GM21360 (cell line): Measurements from ENCODE around the gene ZNF544.

Source experiments
- ATAC-seq: cut with Tn5 transposase; IDR thresholded peaks from one replicate; pipeline ENCODE4 v1.9.1; 2021; ENCODE audit warnings: mild to moderate bottlenecking, moderate library complexity; ENCODE audit not compliant: unreplicated experiment

ZNF544 gene

DNA sequence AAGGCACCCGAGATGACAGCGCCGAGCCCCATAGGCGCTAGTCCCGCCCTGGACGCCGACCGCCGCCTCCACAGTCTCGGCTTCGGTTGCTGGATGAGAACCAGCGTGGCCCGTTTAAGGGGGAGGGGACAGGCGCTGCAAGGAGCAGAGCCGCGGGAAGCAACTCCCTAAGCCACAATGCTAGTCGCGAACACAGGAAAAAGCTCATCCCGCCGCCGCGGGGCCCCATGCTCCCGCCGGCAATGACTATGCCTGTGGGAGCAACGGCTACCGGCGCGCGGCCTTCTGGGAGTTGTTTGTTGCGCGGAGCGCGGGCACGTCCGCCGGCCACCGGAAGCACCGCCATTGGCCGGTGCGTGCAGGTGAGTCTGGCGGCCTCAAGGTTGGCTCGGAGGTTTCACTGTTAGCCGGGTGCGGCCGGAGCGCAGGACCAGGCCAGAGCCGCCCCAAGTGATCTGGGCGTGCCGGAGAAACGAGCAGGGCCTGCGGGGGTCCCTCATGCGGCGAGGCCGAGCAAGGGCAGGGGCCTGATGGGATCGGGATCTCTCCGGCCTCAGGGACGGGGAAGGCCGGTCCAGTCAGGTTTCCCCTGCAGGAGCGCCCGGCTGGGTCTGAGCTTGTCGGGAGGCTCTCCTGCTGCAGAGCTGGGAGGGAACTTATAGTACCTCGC, at the start of gene ZNF544:
TSS of gene ZNF544 (plus strand) at position 330 of the 670 bp plus-strand sequence. CDS start 15,110 bp downstream, outside the sequence.
- peak; percentile 79 for ATAC-seq

DNA sequence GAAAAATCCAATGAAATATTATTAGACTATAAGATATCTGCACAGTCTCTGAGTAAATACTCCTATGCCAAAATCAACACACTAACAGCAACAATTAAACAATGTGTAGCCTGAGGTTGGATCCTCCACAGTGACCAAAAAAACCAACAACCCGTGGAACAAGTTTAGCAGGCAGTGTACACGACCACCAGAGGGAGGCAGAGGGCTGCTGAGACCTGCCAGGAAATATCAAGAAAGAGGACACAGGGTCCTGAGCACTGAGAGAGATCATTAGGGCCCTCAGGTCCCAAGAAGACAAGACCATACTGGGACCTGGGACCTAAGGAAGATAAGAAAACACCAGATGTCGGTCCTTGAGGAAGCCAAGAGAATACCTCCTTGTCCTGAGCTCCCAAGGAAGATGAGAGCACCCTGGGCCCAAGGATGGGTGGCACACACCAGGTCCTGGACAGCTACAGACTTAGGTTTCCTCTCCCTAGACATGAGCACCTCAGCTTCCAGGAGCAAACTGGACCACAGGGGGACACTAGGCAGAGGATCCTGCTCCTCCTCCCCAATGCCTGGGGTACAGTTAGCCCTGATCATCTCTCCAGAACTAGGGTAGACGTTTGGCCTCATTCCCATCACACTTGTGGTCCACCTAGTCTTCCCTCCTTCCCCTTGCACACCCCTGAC, 46.7 kb upstream of the ZNF544 start:
- no peak for ATAC-seq

DNA sequence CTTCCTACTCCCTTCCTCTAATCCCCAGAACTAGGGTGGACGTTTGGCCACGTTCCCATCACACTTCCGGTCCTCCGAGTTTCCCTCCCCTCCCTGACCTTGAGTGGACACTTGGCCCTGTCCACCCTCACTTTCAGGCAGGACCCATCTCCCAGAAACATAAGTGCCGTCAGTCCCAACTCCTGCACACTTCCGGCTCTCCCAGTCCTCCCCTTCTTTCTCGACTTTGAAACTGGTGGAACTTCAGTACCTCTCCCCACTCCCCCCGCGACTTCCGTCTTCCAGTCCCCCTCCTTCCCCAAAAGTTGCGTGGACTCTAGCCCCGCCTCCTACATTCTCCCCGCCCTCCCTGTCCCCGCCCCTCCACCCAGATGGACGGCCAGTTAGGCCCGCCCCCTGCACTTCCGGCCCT, 46.1 kb upstream of the ZNF544 start:
- ATAC-seq: peak; percentile 38

DNA sequence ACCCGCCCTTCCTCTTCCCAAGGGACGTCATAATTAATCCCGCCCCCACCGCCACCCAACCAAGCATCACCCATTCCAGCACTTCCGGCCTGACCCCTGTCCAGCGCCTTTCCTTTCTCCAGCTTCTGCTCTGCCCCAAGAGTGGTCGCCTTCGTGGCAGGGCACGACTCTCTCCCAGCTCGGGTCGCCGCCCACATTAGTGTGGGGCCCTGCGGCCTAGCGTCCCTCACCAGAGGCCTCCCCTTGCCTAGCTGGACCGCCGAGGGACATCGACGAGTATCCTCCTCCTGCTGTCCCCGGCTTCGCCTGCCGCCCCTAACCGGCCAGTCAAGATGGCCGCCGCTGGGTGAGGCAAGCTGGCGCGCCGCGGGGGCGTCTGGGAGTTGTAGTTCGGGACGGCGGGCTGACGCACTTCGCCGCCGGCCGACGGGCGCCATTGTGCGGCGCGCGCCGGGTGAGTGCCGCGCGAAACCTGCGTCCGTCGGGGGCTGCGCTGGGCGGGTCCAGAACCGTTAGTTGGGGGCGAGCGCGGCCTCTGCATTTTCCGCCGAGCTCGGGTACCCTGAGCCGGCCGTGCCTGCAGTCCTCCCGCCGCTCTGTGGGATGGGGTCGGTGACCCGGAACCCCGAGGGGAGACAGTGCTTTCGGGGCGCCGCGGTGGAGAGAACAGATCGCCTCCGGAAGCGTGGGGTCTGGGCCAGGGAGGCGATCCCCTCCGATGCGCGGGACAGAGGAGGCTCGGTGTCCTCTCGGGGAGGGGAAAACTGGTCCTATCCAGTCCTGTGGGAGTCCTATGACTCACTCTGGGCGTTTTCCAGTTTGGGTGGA, 45.5 kb upstream of the ZNF544 start, which contains the start of gene ZNF274:
TSS of gene ZNF274 (plus strand) at position 73 of the 828 bp plus-strand sequence. CDS start 905 bp downstream, outside the sequence.
- peak; percentile 74 for ATAC-seq

DNA sequence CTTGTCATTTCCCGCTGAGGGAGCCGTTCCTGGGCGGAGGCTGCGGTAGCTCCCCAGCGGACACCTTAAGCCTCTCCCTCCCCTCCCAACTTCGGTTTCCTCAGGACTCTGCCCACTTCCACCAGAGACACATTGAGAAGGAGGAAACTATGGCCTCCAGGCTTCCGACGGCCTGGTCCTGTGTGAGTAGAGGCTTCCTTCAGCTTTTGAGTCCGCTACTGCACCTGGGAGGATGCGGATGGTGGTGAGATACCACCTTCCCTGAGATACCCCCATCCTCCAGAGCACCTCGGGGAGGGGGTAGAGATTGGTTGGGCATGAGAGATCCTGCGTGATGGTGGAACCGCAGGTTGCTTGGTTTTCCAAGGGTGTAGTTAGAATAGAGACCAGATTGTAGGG, 44.9 kb upstream of the ZNF544 start:
- no peak for ATAC-seq

DNA sequence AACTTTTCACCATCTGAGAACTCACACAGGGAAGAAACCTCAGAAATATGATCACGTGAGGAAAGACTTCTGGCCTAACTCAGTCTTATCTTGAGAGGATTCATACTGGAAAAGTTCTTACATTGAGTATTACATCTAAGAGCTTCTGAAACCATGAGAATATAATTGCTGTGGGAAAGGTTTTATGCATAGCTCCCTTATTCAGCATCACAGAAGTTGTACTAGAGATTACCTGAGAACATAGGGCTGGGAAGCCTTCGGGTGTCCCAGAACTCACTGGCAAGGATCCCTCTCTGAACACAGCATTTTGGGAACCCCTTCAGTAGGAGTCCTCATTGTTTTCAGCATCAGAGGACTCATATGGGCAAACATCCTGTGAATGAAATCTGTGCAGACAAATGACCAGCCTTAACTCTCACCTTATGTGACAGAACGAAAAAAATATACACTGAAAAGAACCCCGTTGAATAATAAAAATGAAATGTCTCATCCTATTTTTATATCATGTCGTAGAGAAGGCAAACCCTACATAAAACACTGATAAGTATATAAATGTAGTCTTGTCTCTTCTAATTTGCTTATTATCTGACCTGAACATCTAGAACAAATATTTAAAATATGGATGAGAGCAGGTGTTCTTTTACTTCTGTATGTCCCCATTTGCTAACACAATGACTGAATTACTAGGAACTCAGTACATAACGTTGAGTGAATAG, 31.7 kb upstream of the ZNF544 start:
- no peak for ATAC-seq

DNA sequence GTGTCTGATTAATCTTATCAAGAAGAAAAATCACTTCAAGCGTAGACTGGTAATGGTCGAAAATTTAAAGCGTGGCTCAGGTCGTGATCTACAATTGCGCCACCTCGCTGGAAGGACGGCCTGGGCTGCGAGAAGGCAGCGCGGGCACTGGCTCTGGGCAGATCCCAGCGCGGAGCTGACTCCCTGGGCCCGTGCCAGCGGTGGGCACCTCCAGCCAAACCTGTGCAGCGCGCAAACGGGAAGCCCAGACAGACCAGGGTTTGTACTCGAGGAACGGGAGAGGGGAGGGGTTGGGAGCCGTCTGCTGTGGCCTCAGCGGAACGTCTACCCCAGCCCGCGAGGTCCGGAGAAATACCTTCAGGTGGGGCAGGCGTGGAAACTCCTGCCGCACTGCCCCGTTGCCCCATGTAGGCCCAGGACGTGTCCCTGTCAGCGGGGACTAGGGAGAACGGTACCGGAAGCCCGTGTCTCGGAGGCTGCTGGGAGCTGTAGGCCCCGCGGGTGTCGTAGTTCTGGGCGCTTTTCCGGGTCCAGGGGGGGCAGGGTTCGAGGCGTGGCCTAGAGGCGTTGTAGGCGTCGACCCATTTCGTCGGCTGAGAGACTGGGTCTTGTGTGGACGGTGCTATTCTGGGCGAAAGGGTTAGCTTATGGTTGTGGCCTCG, 24.8 kb upstream of the ZNF544 start:
- no peak for ATAC-seq

DNA sequence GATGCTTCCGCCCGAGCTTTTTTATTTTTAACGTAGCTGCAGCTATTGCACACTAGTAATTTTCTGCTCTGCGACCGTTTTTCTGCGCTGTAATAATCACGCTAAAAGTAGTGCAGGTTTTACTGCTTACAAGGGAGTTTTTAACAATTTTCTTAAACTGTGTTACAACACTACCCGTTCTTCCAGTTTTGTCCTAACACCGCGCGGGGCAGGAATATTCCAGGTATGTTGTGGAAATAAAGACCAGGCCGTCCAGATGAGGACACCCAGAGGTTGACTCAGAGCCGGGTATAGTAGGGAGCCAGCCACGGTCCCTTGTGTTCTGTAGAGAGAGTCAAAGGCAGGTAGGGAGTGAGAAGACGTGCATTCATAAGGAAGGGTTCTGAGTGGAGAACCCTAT, 24.1 kb upstream of the ZNF544 start:
- ATAC-seq: no peak

DNA sequence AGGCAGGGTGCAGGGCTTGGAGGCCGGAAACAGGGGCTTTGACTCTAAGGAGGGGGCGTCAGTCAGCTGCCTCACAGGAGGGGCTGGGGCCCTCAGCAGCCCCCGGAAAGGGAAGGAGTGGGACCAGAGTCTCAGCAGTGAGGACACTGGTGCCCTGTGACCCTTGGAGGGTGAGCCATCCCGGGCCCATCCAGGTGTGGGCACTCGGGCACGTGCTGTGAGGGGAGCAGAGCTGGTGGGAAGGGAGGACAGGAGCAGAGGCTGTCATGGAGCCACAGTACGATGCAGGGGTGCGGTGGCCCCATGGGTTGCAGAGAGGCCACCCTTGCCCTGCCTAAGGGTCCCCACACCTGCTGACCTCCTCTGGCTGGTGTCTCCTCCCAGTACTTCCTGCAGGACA, 19.1 kb upstream of the ZNF544 start:
- ATAC-seq: no peak

DNA sequence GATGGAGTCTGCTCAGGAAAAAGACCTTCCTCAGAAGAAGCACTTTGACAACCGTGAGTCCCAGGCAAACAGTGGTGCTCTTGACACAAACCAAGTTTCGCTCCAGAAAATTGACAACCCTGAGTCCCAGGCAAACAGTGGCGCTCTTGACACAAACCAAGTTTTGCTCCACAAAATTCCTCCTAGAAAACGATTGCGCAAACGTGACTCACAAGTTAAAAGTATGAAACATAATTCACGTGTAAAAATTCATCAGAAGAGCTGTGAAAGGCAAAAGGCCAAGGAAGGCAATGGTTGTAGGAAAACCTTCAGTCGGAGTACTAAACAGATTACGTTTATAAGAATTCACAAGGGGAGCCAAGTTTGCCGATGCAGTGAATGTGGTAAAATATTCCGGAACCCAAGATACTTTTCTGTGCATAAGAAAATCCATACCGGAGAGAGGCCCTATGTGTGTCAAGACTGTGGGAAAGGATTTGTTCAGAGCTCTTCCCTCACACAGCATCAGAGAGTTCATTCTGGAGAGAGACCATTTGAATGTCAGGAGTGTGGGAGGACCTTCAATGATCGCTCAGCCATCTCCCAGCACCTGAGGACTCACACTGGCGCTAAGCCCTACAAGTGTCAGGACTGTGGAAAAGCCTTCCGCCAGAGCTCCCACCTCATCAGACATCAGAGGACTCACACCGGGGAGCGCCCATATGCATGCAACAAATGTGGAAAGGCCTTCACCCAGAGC, 16.2 kb upstream of the ZNF544 start:
- no peak for ATAC-seq

DNA sequence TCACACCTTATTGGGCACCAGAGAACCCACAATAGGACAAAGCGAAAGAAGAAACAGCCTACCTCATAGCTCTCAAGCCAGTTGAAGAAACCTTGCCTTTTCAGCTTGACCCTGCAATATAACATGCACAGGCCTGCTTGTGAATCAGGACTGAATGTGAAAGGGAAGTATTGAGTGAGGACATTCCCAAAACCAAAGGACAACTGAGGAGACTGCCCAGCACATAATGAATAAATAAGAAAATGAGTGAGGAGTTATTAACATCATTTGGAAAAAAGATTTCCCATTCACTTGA, 15.7 kb upstream of the ZNF544 start:
- ATAC-seq: no peak

DNA sequence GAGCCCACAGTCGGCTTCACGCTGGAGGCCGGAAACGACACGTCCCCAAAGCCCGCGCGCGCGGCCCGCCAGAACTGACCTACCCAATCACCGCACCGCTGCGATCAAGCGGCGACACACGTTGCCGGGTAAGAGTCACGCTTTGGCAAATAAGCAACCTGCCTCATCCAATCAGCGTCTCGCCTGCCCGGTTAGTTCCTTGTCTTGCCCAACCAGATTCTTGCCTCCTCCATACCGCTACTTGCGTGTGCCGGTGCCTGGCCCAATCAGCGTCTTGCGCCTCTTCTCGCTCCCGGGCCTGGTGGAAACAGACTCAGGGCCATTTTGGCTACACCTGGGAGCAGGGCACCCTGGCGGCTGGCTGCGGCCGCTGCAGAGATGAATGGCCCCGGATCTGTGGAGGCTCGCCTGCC, 11.6 kb upstream of the ZNF544 start:
- no peak for ATAC-seq

DNA sequence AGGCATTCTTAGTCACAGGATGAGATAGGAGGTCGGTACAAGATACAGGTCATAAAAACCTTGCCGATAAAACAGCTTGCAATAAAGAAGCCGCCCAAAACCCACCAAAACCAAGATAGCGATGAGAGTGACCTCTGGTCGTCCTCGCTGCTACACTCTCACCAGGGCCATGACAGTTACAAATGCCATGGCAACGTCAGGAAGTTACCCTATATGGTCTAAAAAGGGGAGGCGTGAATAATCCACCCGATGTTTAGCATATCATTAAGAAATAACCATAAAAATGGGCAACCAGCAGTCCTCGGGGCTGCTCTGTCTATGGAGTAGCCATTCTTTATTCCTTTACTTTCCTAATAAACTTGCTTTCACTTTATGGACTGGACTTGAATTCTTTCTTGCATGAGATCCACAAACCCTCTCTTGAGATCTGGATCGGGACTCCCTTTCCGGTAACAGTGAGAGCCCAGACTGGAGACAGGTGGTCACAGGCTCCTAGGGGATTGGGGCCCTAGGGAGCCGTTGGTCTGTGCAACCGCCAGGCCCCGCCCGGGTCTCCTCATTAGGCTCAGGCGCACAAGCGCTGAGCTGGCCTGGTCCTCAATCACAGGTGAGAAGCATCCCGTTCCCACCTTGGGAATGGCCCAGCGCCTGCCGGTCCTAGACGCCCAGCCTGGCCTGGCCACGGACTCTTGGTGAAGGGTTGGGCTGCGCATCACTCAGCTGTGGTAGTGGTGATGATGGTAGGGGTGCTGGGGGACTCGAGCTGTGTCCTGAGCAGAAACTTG, 10.9 kb upstream of the ZNF544 start:
- no peak for ATAC-seq

DNA sequence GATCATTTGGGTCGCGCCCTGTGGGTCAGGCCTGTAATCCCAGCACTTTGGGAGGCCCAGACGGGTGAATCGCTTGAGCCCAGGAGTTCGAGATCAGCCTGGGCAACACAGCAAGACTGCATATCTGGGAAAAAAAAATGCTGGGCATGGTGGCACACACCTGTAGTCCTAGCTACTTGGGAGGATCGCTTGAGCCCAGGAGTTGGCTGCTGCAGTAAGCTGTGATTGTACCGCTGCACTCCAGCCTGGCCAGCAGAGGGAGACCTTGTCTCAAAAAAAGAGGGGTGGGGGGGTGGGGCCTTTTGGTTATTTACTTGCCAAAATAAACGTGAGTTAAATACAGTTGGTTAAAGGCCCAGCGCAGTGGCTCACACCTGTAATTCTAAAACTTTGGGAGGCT, 9.8 kb upstream of the ZNF544 start:
- ATAC-seq: no peak

DNA sequence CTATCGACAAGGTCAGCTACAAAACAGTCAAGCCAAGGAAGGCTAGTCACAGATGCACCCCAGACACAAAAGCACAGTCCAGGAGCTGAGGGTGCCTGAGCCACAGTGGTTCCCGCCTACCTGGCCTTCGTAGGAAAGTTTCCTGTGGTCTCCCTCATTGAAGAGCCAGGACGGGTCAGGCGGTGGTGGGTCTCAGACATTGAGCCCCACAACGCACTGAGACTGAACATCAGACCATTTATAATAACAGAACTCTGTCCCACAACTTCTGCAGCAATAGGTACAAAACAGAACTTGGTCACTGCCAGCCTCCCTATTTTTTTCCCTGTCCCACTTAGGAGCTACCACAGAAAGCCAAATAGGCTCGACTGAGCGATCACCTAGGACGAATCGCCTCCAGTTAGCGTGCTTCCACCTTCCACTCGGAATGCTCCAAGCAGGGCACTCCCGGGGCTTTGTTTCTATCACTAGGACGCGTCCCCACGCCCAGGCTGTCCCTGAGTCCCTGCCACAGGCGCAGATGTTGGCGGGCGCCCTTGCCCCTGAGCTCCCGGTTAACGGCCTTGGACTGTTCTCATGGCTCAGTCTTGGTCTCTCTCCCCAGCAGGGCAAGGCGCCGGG, 640 bp upstream of the ZNF544 start:
- ATAC-seq: no peak

DNA sequence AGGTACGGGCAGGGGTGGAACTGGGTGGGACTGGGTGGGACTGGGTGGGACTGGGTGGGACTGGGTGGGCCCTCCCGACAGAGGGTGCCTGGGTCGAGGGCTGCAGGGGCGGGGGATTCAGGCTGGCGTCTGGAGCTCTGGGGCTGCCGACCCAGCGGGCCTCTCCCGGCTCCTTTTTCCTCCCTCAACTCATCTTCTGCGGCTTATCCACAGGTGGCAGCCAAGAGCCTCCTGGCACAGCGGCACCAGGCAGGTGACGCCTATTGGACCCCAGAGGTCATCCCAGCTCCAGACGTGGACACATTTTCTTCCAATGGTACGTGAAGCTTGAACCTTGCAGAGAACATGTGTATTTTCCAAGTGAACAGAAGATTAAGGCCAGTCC, 533 bp downstream of the ZNF544 start:
- no peak for ATAC-seq

DNA sequence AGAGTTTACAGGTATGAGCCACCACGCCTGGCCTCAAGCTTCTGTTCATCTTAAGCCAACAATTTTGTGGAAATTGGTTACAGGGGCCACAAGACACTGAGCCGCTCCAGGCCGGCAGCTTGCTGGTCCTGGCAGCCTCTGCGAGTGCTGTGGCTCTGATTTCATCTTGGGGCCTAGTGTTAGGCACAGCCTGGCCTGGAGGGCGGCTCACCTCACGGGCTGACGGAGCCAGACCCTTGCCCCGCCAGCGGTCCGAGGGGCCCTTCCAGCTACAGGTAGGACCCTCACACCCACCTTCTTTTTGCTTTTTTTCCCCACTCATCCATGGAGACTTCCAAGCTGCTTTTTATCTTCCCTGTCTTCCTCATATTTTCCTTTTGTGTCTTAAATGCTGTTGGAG, 8.6 kb downstream of the ZNF544 start:
- no peak for ATAC-seq

DNA sequence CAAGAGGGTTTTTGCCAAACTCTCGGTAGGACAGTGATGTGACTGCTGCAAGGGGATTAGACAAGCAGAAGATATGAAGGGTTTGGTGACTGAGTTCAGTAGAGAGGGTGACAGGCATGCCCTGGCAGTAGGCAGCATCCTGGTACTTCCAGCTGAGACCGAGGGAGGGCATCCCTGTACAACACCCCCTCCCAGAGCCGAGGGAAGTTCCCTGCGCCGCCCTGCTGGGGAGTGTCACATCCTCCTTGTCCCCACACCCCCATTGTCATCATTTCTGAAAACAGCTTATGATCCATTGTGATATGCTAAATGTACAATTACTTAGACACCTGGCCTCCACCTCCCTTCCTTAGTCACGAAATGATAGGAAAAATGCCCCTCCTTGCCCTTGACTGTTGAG, 14.6 kb downstream of the ZNF544 start:
- no peak for ATAC-seq

DNA sequence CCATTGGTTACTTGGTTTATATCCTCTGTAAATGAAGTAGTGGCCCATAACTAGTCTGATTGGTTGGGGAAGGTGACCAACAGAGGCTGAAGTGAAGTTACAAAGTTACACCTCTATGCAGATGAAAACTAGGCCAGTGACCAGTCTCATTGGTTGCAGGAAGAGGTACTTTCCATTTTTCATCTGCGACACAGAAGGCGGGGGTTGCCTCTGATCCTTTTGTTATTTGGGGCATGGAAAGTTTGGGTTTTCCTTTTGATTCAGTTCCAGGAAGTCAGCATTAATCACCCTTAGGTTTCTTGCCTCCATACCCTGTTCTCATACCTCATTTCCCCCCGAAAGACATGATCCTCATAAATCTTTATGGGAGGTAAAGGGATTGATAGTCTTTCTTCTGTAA, 20.2 kb downstream of the ZNF544 start:
- ATAC-seq: no peak
